PC-3 (cell line): ENCODE measurements around the gene TRABD2B. TPM values are rescaled to one million over a fixed set of nuclear protein-coding genes. Genes with fewer than 3 reads are reported as not detected.
A peak's percentile ranks its signal among the peaks of the same experiment; 100 is the strongest.

Experiments used
- ATAC-seq: fragments of 200-7000 bp; cut with Tn5 transposase; 2 replicates; pipeline ENCODE4 v1.9.1; 2020; ENCODE audit warnings: mild to moderate bottlenecking, moderate library complexity
- BruUV-seq: library from RNA; stranded (reverse); fragments of 400-500 nt; replicated peaks from 2 replicates; lab custom pipeline; 2021; lab: Mats Ljungman, UMichigan
- CTCF ChIA-PET: fragments of 300-600 bp; sonication (Branson Sonifier 250); formaldehyde crosslinking; loops from one replicate; lab custom pipeline; 2022; ENCODE audit warnings: antibody characterized with exemption; lab: Charles Lee
- POLR2A ChIA-PET: fragments of 300-600 bp; sonication (Branson Sonifier 250); formaldehyde crosslinking; loops from one replicate; lab custom pipeline; 2022; ENCODE audit warnings: antibody characterized with exemption; ENCODE audit not compliant: unreplicated experiment; lab: Charles Lee
- DNase-seq: peaks from one replicate; pipeline ENCODE4 v3.0.0-alpha.2; 2015
- H2AFZ ChIP-seq: fragments of 300-600 bp; sonication (generic); 2 replicates; pipeline ENCODE4 v1.6.0; 2016; ENCODE audit warnings: antibody characterized with exemption, low read length
- H3F3A ChIP-seq: fragments of 300-600 bp; sonication (generic); one replicate; pipeline ENCODE4 v1.6.0; 2017; ENCODE audit warnings: antibody characterized with exemption, low read length, control low read depth, mild to moderate bottlenecking; ENCODE audit not compliant: unreplicated experiment
- H3K27ac ChIP-seq: fragments of 300-600 bp; sonication (generic); 2 replicates; pipeline ENCODE4 v1.5.1; 2016; ENCODE audit warnings: mild to moderate bottlenecking, low read length
- H3K27me3 ChIP-seq: fragments of 300-600 bp; sonication (generic); 2 replicates; pipeline ENCODE4 v1.6.1; 2016; ENCODE audit warnings: low read length, mixed read lengths
- H3K36me3 ChIP-seq: fragments of 300-600 bp; sonication (generic); 2 replicates; pipeline ENCODE4 v1.6.1; 2016; ENCODE audit warnings: low read depth, mixed run types, low read length, mixed read lengths
- H3K4me1 ChIP-seq: fragments of 300-600 bp; sonication (generic); 2 replicates; pipeline ENCODE4 v1.5.1; 2016; ENCODE audit warnings: low read length; ENCODE audit not compliant: insufficient read depth
- H3K4me2 ChIP-seq: fragments of 300-600 bp; sonication (generic); 2 replicates; pipeline ENCODE4 v1.6.0; 2016; ENCODE audit warnings: low read length
- H3K4me3 ChIP-seq: fragments of 300-600 bp; sonication (generic); 2 replicates; pipeline ENCODE4 v1.5.1; 2016; ENCODE audit warnings: mild to moderate bottlenecking, low read length, mixed read lengths
- H3K79me2 ChIP-seq: fragments of 300-600 bp; sonication (generic); 2 replicates; pipeline ENCODE4 v1.6.1; 2017; ENCODE audit warnings: low read length, mixed read lengths
- H3K9ac ChIP-seq: fragments of 300-600 bp; sonication (generic); 2 replicates; pipeline ENCODE4 v1.6.0; 2016; ENCODE audit warnings: mild to moderate bottlenecking, low read length
- H3K9me2 ChIP-seq: fragments of 300-600 bp; sonication (generic); replicated peaks from 2 replicates; pipeline ENCODE4 v1.6.1; 2016; ENCODE audit warnings: mixed run types, low read length, mixed read lengths
- H3K9me3 ChIP-seq: fragments of 300-600 bp; sonication (generic); 2 replicates; pipeline ENCODE4 v1.6.1; 2016; ENCODE audit warnings: low read length, mixed read lengths
- H4K20me1 ChIP-seq: fragments of 300-600 bp; sonication (generic); 2 replicates; pipeline ENCODE4 v1.6.1; 2016; ENCODE audit warnings: low read length, mixed read lengths
- CTCF ChIP-seq: fragments of 300-600 bp; sonication (generic); conservative IDR thresholded peaks from 2 replicates; pipeline ENCODE4 v1.5.1; 2017; ENCODE audit warnings: antibody characterized with exemption, low read depth, mild to moderate bottlenecking, low read length
- EZH2 ChIP-seq: fragments of 300-600 bp; sonication (generic); IDR thresholded peaks from one replicate; pipeline ENCODE4 v1.6.1; 2017; ENCODE audit warnings: antibody characterized with exemption, mild to moderate bottlenecking, low read length; ENCODE audit not compliant: unreplicated experiment
- EZH2phosphoT487 ChIP-seq: fragments of 300-600 bp; sonication (generic); IDR thresholded peaks from 2 replicates; pipeline ENCODE4 v1.6.1; 2018; ENCODE audit warnings: mild to moderate bottlenecking, antibody characterized with exemption, low read length, borderline replicate concordance
- intact Hi-C: fragments of 100-400 bp; cut with micrococcal nuclease; formaldehyde crosslinking; loops from 2 replicates; pipeline ENCODE4 v1.9.0; 2023
- total RNA-seq: library from RNA; depleted of rRNA; stranded (reverse); fragments of >200 nt; gene quantifications from 2 replicates; pipeline ENCODE4 v1.2.3, GENCODE V29; 2014

Gene TRABD2B
- total RNA-seq, 1 experiment from 2014 or later = 0.44 TPM

GRCh38 chr1:47927165-47927564 is 70.0 kb downstream of the TRABD2B start:
- intact Hi-C loops = loop anchor here (1.0 to 5.0 kb wide), 6 partner anchors 20 to 490 kb away; partner anchors contain the start of genes FOXD2 and TRABD2B
- Histone ChIP-seq H4K20me1 (no peaks in the 10 kb centered on the region), H3K4me3 (no peak overlapping the region), H3K9me3 (no peaks in the 10 kb centered on the region), H3K9me2 (no peaks in the 10 kb centered on the region), H3K9ac (peak overlapping the region; percentile 59), H3K79me2 (no peaks in the 10 kb centered on the region), H3K27ac (peak overlapping the region; percentile 89), H2AFZ (no peak overlapping the region), H3K36me3 (no peaks in the 10 kb centered on the region), H3K4me2 (peak overlapping the region; percentile 52), H3K27me3 (no peaks in the 10 kb centered on the region), H3K4me1 (peaks cover 39% of the 10 kb centered on the region), H3F3A (no peaks in the 10 kb centered on the region)
- DNase-seq = peak; percentile 94
- ChIA-PET CTCF (no interaction called here), POLR2A (interaction anchor here (0.5 to 1.0 kb wide), 5 partner anchors 32 to 398 kb away, joined by 3 to 6 read pairs (median 3); no protein-coding TSS in a partner anchor)
- TF ChIP-seq EZH2 = no peak
- no peak for TF ChIP-seq CTCF
- TF ChIP-seq EZH2phosphoT487 = peak; percentile 79
- no TSS peak for BruUV-seq
- peak; percentile 76 for ATAC-seq

- ATAC-seq (peak; percentile 74), DNase-seq (peak; percentile 79)
- Histone ChIP-seq H3K4me3 (no peak overlapping the region), H3F3A (no peaks in the 10 kb centered on the region), H4K20me1 (no peaks in the 10 kb centered on the region), H3K4me2 (peak overlapping the region; percentile 52), H2AFZ (no peak overlapping the region), H3K4me1 (peaks cover 39% of the 10 kb centered on the region), H3K9me3 (no peaks in the 10 kb centered on the region), H3K79me2 (no peaks in the 10 kb centered on the region), H3K27me3 (no peaks in the 10 kb centered on the region), H3K27ac (peak overlapping the region; percentile 89), H3K9ac (peak overlapping the region; percentile 59), H3K9me2 (no peaks in the 10 kb centered on the region), H3K36me3 (no peaks in the 10 kb centered on the region)
- ChIA-PET CTCF (no interaction called here), POLR2A (interaction anchor here (0.6 to 1.0 kb wide), 3 partner anchors 32 to 228 kb away, joined by 3 to 6 read pairs (median 3); no protein-coding TSS in a partner anchor)
- no peak for TF ChIP-seq EZH2phosphoT487
- no peak for TF ChIP-seq EZH2
- TF ChIP-seq CTCF = no peak
- no TSS peak for BruUV-seq
- intact Hi-C loops = loop anchor here (2.0 to 5.0 kb wide), 4 partner anchors 20 to 489 kb away; partner anchors contain the start of gene FOXD2
These were observed 70.7 kb downstream of the TRABD2B start for GRCh38 chr1:47926461-47926999.
